NB4 (cell line): ENCODE data around the gene FUBP3.

Experiments
- CTCF ChIP-seq: IDR thresholded peaks from one replicate; pipeline ENCODE4 v1.5.1; 2012; ENCODE audit warnings: low read depth, low read length
- POLR2A ChIP-seq: IDR thresholded peaks from 2 replicates; pipeline ENCODE4 v1.6.1; 2011; ENCODE audit warnings: mild to moderate bottlenecking; ENCODE audit not compliant: insufficient read length; ENCODE audit errors: extremely low read depth

- TF ChIP-seq POLR2A: no peak
- TF ChIP-seq CTCF: no peak
Measured at GRCh38 chr9:130669965-130670364, 90.6 kb downstream of the FUBP3 start.
